LNCAP (cell line): ENCODE measurements around the gene CTNNA2.

ENCODE experiments used
- CTCF ChIP-seq: fragments of 450-650 bp; IDR thresholded peaks from 2 replicates; pipeline ENCODE4 v1.5.1; 2017; ENCODE audit warnings: mild to moderate bottlenecking

The CTNNA2 gene

DNA sequence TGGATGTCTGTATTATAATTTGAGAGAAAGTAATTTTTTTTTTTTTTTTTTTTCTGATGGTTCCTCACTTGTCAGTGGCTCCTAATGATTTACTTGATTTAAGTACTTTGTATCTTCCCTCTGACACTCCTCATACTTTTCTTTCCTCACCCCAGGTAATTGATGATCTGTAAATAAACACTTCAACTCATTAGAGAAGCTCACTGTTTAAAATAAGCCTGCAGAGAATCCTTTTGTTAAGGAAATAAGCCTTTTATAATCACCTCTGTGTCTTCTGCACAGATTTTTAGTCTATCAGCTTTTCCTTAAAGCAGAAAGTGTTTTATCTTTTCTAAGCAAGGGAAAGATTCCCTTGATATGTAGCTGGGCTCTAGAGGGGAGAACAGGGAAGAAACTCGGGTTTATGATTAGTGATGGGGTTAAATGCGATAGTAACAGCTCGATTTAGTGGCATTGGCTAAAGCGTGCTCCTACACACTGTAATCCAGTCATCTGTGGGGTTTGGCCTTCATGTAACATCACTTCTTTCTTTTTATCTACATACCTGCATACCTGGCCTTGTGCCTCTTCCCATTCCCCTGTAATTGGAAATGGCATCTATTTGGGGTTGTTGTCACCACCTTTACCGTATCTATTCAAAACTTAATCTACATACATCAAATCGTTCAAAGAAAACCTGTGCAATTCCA is 851.8 kb downstream of the CTNNA2 start:
- TF ChIP-seq CTCF, result no peak

GRCh38 chr2:80365762-80366161 is 852.9 kb downstream of the CTNNA2 start:
- TF ChIP-seq CTCF, result no peak

DNA sequence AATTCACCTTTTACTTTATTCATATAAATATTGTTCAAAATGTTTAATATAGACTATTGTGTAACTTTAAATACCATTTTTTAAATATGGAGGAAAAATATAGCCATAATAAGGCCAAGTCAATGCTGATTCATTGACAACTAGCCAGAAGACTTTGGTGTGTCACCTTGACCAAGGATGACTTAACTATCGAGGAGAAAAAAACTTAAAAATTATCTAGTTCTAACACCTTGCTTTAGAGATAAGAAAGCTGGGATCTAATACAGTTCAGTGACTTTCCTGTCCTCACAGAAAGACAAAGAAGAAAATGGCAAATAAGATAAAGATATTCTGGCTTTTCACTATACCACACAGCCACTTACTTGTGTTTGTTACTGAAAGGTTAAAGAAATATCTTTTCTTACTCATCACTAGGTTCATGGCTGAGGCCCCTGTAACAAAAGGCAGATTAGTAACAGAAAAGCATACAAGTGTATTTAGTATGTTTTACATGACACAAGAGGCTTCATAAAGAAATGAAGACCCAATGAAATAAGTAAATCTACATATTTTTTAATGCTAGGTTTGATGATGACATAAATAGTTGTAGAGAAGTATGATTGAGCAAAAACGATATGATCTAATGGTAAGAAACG is 857.6 kb downstream of the CTNNA2 start:
- TF ChIP-seq CTCF, result no peak

DNA sequence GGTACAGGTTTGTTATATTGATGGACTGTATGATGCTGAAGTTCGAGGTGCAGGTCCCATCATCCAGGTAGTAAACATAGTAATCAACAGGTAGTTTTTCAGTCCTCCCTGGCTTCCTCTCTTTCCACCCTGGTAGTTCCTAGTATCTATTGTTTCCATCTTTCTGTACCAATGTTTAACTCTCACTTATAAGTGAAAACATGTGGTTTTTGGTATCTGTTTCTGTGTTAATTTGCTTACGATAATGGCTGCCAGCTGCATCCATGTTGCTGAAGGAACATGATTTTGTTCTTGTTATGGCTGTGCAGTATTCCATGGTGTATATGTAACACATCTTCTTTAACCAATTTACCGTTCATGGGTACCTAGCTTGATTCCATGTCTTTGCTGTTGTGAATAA is 861.3 kb downstream of the CTNNA2 start:
- TF ChIP-seq CTCF, result no peak

- TF ChIP-seq CTCF, result no peak
Observed at GRCh38 chr2:80377071-80377470, 864.2 kb downstream of the CTNNA2 start.

- TF ChIP-seq CTCF, result no peak
Observed at GRCh38 chr2:80380736-80381135, 867.9 kb downstream of the CTNNA2 start.

DNA sequence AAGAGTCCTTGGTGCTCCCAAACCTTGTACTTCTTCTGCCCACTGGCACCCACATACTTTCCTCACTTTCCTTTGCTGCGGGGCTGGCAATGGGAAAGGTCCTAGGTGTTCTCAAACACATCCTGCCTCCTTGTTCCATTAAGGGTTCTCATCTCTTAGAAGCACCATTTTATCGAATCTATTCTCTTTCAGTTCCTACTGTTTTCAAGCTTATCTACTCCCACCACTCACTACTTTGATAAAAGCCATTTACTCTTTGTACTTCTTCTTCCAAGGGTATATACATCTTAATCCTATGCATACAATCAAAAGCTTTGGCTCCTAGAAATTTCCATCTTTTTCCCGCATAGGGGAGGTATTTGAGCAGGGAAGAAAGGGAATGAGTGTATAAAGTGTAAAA is 868.8 kb downstream of the CTNNA2 start:
- no peak for TF ChIP-seq CTCF

DNA sequence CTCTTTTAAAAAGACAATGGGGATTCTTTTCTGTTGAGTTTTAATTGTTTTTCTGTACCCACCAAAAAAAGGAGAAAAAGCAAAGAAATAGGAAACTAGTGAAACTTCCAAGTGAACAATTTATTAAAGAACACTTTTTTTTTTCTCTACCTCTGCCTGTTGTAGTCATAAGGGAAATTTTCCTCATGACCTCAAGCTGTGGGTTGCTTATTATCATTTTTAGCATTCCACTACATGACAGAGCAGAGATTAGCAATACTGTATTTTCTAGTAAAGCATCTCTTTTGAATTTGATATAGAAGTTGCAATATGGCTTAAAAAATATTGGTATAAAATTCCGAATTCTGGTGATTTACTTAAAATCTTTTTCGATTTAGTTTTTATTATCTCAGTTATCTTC is 879.6 kb downstream of the CTNNA2 start:
- no peak for TF ChIP-seq CTCF
